ENCODE results near the gene DRGX. TPM values are rescaled to one million over a fixed set of nuclear protein-coding genes. Genes with fewer than 3 reads are reported as not detected.
A peak's percentile ranks its signal among the peaks of the same experiment; 100 is the strongest.

DRGX gene
- total and polyA plus RNA-seq, 2 of the 4 experiments (the other 2 are of a cell fraction): not detected

GRCh38 chr10:49379596-49380410 is 16.1 kb downstream of the DRGX start:
- peak; percentile 53; the same call in 1 of the 2 replicates for ATAC-seq (ENCODE audit: low read depth)
- Histone ChIP-seq H2BK20ac (ENCODE audit: low read depth, low read length) (no peak overlapping the region), H4K8ac (ENCODE audit: low read depth in 2 of 2, low read length in 2 of 2) (no peak overlapping the region), H4K5ac (ENCODE audit: low read depth, low read length) (no peak overlapping the region), H3K4ac (ENCODE audit: low read depth, low read length) (no peak overlapping the region), H3K36me3 (ENCODE audit: control insufficient read depth, insufficient read depth, low read length) (no peaks in the 10 kb centered on the region), H3K4me2 (ENCODE audit: low read depth, low read length) (no peak overlapping the region), H2BK5ac (ENCODE audit: low read depth, low read length, poor library complexity, severe bottlenecking) (no peak overlapping the region), H3K18ac (ENCODE audit: low read depth, low read length) (no peak overlapping the region), H3K9me1 (ENCODE audit: insufficient read depth, low read length) (no peaks in the 10 kb centered on the region), H2BK120ac (ENCODE audit: low read depth, low read length) (no peak overlapping the region), H4K91ac (ENCODE audit: insufficient read depth, low read depth, low read length) (no peak overlapping the region), H3K14ac (replicated peaks; ENCODE audit: low read depth, low read length) (no peak overlapping the region), H3K4me1 (ENCODE audit: control insufficient read depth, insufficient read depth, low read length) (no peaks in the 10 kb centered on the region), H2AK9ac (replicated peaks; ENCODE audit: low read depth, low read length, poor library complexity) (no peak overlapping the region), H3K27ac (ENCODE audit: insufficient read depth, low read length) (no peak overlapping the region), H3K9ac (ENCODE audit: low read depth, low read length) (no peak overlapping the region), H4K20me1 (ENCODE audit: insufficient read depth, low read length) (no peaks in the 10 kb centered on the region), H3K23ac (ENCODE audit: low read depth, low read length) (no peak overlapping the region), H2BK15ac (ENCODE audit: low read depth, low read length) (no peak overlapping the region), H3K56ac (ENCODE audit: extremely low read depth, insufficient read depth, low read length) (no peak overlapping the region), H3K27me3 (ENCODE audit: control insufficient read depth, insufficient read depth, low read length) (peaks cover 38% of the 10 kb centered on the region), H2AK5ac (ENCODE audit: low read depth, low read length) (no peak overlapping the region), H3K4me3 (ENCODE audit: insufficient read depth, low read depth, low read length) (no peak overlapping the region), H3K79me1 (ENCODE audit: low read depth in 1 of 2, low read length in 2 of 2) (no peaks in the 10 kb centered on the region), H3K9me3 (ENCODE audit: control insufficient read depth, insufficient read depth, low read length) (no peaks in the 10 kb centered on the region), H2AFZ (replicated peaks; ENCODE audit: low read length, poor library complexity) (no peak overlapping the region)
- no TSS peak for BruUV-seq (replicated peaks)
- CTCF ChIA-PET: interaction anchor here (0.9 kb wide), 1 partner anchor 28 kb away, joined by 3 read pairs; no protein-coding TSS in a partner anchor
- in situ Hi-C loops (cut with MboI; ENCODE audit: low sequenced_read_pairs) (no loop called here), intact Hi-C loops (cut with micrococcal nuclease) (no loop called here), dilution Hi-C loops (cut with HindIII; ENCODE audit: low sequenced_read_pairs, unreplicated experiment) (no loop called here)
- no peak for DNase-seq
- TF ChIP-seq CTCF (conservative IDR thresholded peaks at IDR 0.05; ENCODE audit: low read depth, low read length) (peak; percentile 12; the same call in 1 of the 2 replicates), POLR2A (IDR thresholded peaks at IDR 0.05; ENCODE audit: low read depth, low read length) (no peak)
- WGBS, 2 experiments (ENCODE audit: extremely low coverage in 2 of 2, insufficient read length in 1 of 2): no CpG with 5 or more reads among the region's 13 CpGs
- POLR2A ChIA-PET (ENCODE audit: unreplicated experiment): no interaction called here

Measured in IMR-90 (cell line).